ENCODE results near the gene EWSR1.

Gene EWSR1

GRCh38 chr22:29331658-29332300, 63.7 kb downstream of the EWSR1 start (continued):
- TF ChIP-seq REST (tag by site-specific recombination; IDR thresholded peaks at IDR 0.05) (no peak), ZNF404 (tag by site-specific recombination; IDR thresholded peaks at IDR 0.05) (no peak), PRDM4 (tag by site-specific recombination; IDR thresholded peaks at IDR 0.05) (no peak), ZNF302 (tag by site-specific recombination; IDR thresholded peaks at IDR 0.05; ENCODE audit: low read depth) (no peak)

GRCh38 chr22:29332886-29333496, 64.9 kb downstream of the EWSR1 start:
- no peak overlapping the region for H3K27ac ChIP-seq (ENCODE audit: extremely low read depth, low read depth, low read length)
- peaks cover 0 to 98% of the 10 kb centered on the region in 2 experiments; a peak in 2 of 3 replicates for H3K36me3 ChIP-seq (ENCODE audit: control insufficient read depth in 2 of 2, insufficient read depth in 1 of 2, low read length in 2 of 2)
- H3K4me3 ChIP-seq (ENCODE audit: low read depth, low read length) = no peak overlapping the region
- no peaks in the 10 kb centered on the region for H3K4me1 ChIP-seq (ENCODE audit: control insufficient read depth, insufficient read depth, low read length)
- TF ChIP-seq RBAK (tag by site-specific recombination; IDR thresholded peaks at IDR 0.05) (no peak), HOXD13 (CRISPR knock-in tag; IDR thresholded peaks at IDR 0.05; ENCODE audit: borderline replicate concordance) (no peak), KLF17 (tag by site-specific recombination; IDR thresholded peaks at IDR 0.05) (no peak), YY1 (tag by site-specific recombination; IDR thresholded peaks at IDR 0.05) (no peak), ZNF747 (tag by site-specific recombination; IDR thresholded peaks at IDR 0.05) (no peak), HOXA7 (CRISPR knock-in tag; IDR thresholded peaks at IDR 0.05; ENCODE audit: borderline replicate concordance) (no peak), ZNF624 (tag by site-specific recombination; IDR thresholded peaks at IDR 0.05) (no peak), PRDM1 (tag by site-specific recombination; IDR thresholded peaks at IDR 0.05) (no peak), ZNF785 (tag by site-specific recombination; IDR thresholded peaks at IDR 0.05) (no peak), ZNF324 (tag by site-specific recombination; IDR thresholded peaks at IDR 0.05) (no peak), ZFP3 (tag by site-specific recombination; IDR thresholded peaks at IDR 0.05; ENCODE audit: low read depth) (no peak), ZBTB49 (tag by site-specific recombination; IDR thresholded peaks at IDR 0.05; ENCODE audit: low read depth) (no peak), ZNF155 (tag by site-specific recombination; IDR thresholded peaks at IDR 0.05) (no peak), ZBTB20 (tag by site-specific recombination; IDR thresholded peaks at IDR 0.05) (no peak)
- H3K9me3 ChIP-seq (ENCODE audit: control insufficient read depth, insufficient read depth, low read depth, low read length) = no peaks in the 10 kb centered on the region
- ChIA-PET POLR2A (interaction anchor here (0.5 kb wide), 1 partner anchor 37 kb away, joined by 3 read pairs; no protein-coding TSS in a partner anchor), CTCF (interaction anchor here (1.5 kb wide), 1 partner anchor 26 kb away, joined by 3 read pairs; no protein-coding TSS in a partner anchor)

Data from HEK293 (cell line).